ENCODE results near the gene TMEM182. TPM values are rescaled to one million over a fixed set of nuclear protein-coding genes. Genes with fewer than 3 reads are reported as not detected.

TMEM182 gene
- total RNA-seq, 2 experiments from 2014 or later: 2.0 to 2.7 TPM

DNA sequence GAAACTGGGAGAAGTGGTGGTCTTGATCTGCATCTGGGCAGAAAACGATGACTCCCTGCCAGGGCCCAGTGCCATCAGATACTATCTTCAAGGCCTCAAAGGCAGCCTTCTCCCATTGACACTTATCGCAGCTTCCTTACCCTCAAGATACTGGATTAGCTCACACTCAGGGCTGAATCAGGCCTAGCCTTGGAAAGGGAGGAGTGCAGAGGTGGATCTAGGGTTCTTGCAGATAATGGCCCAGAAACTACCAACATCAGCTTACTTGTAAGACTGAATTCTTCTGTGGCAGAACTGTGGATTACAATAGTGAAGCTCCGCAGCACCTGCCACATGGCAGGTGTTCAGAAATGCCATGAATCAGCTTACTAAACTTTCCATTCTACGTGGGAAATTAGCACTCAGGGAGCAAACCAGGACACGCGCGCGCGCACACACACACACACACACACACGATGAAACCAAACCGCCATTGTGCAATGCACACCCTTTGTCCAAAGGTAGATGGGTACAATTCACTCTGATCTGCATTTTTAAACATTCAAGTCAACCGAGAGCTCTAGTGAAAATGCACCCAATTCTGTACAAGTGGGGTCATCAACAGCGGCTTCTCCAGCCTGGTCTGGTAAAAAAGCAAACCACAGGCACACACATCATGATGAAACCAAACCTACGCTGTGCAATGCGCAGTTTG is 26.3 kb upstream of the TMEM182 start:
- no peak for ATAC-seq (ENCODE audit: poor library complexity)
- POLR2A ChIA-PET: interaction anchor here (1.4 kb wide), 1 partner anchor 18 kb away, joined by 5 read pairs; no protein-coding TSS in a partner anchor
- Mint-ChIP-seq H3K4me1 (ENCODE audit: low read depth) (peaks cover 54% of the 10 kb centered on the region), H3K27me3 (no peaks in the 10 kb centered on the region), H3K4me3 (peak overlapping the region; percentile 98), H3K36me3 (ENCODE audit: low read depth) (peaks cover 15% of the 10 kb centered on the region), H3K27ac (peak overlapping the region; percentile 91), H3K9me3 (no peaks in the 10 kb centered on the region)
- Histone ChIP-seq H3K9me3 (ENCODE audit: control insufficient read depth in 1 of 2, insufficient read depth in 1 of 2, low read length in 2 of 2) (no peaks in the 10 kb centered on the region), H3K36me3 (ENCODE audit: insufficient read depth, low read length) (peaks cover 12% of the 10 kb centered on the region), H3K27ac (ENCODE audit: low read depth in 1 of 2, low read length in 2 of 2) (no peak overlapping the region), H3K4me3 (ENCODE audit: low read length) (peak overlapping the region; percentile 75), H3K4me1 (ENCODE audit: insufficient read depth, low read length) (peaks cover 23% of the 10 kb centered on the region), H3K27me3 (ENCODE audit: control insufficient read depth in 1 of 2, insufficient read depth in 2 of 2, low read length in 2 of 2) (no peaks in the 10 kb centered on the region)
- DNase-seq: peak in 2 of 14 experiments; percentile 12 to 15
- TF ChIP-seq, protein P1, sequence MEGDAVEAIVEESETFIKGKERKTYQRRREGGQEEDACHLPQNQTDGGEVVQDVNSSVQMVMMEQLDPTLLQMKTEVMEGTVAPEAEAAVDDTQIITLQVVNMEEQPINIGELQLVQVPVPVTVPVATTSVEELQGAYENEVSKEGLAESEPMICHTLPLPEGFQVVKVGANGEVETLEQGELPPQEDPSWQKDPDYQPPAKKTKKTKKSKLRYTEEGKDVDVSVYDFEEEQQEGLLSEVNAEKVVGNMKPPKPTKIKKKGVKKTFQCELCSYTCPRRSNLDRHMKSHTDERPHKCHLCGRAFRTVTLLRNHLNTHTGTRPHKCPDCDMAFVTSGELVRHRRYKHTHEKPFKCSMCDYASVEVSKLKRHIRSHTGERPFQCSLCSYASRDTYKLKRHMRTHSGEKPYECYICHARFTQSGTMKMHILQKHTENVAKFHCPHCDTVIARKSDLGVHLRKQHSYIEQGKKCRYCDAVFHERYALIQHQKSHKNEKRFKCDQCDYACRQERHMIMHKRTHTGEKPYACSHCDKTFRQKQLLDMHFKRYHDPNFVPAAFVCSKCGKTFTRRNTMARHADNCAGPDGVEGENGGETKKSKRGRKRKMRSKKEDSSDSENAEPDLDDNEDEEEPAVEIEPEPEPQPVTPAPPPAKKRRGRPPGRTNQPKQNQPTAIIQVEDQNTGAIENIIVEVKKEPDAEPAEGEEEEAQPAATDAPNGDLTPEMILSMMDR (IDR thresholded peaks at IDR 0.05): no peak
- intact Hi-C loops (cut with DNase I, micrococcal nuclease): no loop called here
- CTCF ChIA-PET: interaction anchor here (2.0 kb wide), 1 partner anchor 18 kb away, joined by 8 read pairs; no protein-coding TSS in a partner anchor

DNA sequence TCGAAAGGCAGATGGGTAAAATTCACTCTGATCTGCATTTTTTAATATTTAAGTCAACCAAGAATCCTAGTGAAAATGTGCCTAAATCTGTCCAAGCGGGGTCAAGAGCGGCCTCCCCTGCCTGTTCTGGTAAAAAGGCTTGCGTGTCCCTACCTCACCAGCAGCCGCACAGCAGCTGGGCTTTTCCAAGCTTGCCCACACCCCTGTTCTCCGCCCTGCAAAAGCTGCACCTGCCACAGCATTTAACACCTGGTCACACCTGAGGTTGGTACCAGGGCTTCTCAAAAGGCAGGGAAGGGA is 25.8 kb upstream of the TMEM182 start:
- POLR2A ChIA-PET: interaction anchor here (1.4 kb wide), 1 partner anchor 17 kb away, joined by 5 read pairs; no protein-coding TSS in a partner anchor

DNA sequence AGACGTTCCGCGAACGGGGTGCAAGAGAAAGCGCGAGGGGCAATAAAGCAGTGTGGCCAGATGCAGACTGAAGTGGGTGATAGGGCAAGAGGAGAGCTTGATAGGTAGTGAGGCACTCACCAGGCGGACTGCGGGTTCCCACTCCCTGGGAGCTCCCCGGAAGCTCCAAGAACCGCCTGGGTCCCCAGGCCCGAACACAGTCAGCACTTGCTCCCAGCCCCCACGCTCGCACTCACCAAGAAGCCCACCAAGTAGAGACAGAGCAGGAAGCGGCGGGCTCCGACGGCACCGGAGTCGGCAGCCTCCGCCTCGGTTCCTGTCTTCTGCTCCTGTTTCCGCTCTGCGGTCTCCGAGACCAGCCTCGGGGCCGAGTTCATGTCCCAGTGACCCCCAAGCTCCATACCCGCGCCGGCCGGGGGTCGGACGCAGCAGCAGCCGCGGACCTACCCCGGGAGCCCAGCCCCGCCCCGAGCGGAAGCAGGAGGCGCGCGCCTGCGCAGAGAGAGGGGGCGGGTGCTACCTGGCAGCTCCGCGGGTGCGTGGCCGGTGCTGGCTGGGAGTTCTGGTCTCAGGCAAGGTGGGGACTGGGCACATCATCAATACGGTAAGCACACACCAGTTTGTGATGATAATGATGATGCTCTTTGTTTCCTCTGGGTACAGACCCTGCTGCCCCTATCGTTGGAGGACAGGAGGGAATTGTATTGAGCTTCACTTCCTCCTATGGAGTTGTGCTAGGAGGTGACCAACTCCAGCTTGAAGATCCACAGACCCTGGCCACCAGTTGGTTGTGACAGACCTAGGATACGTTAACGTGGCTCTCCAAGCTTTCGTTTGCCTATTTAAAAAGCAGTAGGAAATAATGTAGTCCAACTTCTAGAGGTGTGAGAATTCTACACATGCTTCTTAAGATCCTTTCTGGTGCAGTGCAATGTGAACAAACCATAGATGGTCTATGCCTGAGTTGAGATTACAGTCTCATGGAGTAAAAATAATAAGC is 25.1 kb upstream of the TMEM182 start:
- Mint-ChIP-seq H3K27ac (peak overlapping the region; percentile 91), H3K4me3 (peak overlapping the region; percentile 98), H3K9me3 (no peaks in the 10 kb centered on the region), H3K27me3 (no peaks in the 10 kb centered on the region), H3K4me1 (ENCODE audit: low read depth) (peaks cover 54% of the 10 kb centered on the region), H3K36me3 (ENCODE audit: low read depth) (peaks cover 4% of the 10 kb centered on the region)
- peak overlapping the region; percentile 75 for H3K4me3 ChIP-seq (ENCODE audit: low read length)
- intact Hi-C loops (cut with DNase I, micrococcal nuclease): no loop called here
- TF ChIP-seq, protein P1 (IDR thresholded peaks at IDR 0.05): no peak
- ChIA-PET CTCF (interaction anchor here (1.1 to 2.0 kb wide), 4 partner anchors 10 to 70 kb away, joined by 3 to 8 read pairs (median 3); no protein-coding TSS in a partner anchor), POLR2A (interaction anchor here (1.0 to 1.4 kb wide), 3 partner anchors 12 to 25 kb away, joined by 3 to 5 read pairs (median 3); partner anchors contain the start of gene TMEM182)
- H3K36me3 ChIP-seq (ENCODE audit: insufficient read depth, low read length): peaks cover 4% of the 10 kb centered on the region
- no peaks in the 10 kb centered on the region for H3K9me3 ChIP-seq (ENCODE audit: control insufficient read depth in 1 of 2, insufficient read depth in 1 of 2, low read length in 2 of 2)
- no peaks in the 10 kb centered on the region for H3K27me3 ChIP-seq (ENCODE audit: control insufficient read depth in 1 of 2, insufficient read depth in 2 of 2, low read length in 2 of 2)
- H3K27ac ChIP-seq (ENCODE audit: low read depth in 1 of 2, low read length in 2 of 2): peak overlapping the region; percentile 26 to 48
- peaks cover 23% of the 10 kb centered on the region for H3K4me1 ChIP-seq (ENCODE audit: insufficient read depth, low read length)
- DNase-seq (peak; percentile 67 to 90 (median 82)), ATAC-seq (ENCODE audit: poor library complexity) (peak; percentile 89)

More for the DNA sequence above, 25.8 kb upstream of the TMEM182 start:
- Mint-ChIP-seq H3K4me3 (peak overlapping the region; percentile 98), H3K27ac (peak overlapping the region; percentile 91), H3K4me1 (ENCODE audit: low read depth) (peaks cover 54% of the 10 kb centered on the region), H3K9me3 (no peaks in the 10 kb centered on the region), H3K36me3 (ENCODE audit: low read depth) (peaks cover 10% of the 10 kb centered on the region), H3K27me3 (no peaks in the 10 kb centered on the region)
- peak in 4 of 14 experiments; percentile 0 to 27 (median 5) for DNase-seq
- H3K9me3 ChIP-seq (ENCODE audit: control insufficient read depth in 1 of 2, insufficient read depth in 1 of 2, low read length in 2 of 2): no peaks in the 10 kb centered on the region
- peaks cover 8% of the 10 kb centered on the region for H3K36me3 ChIP-seq (ENCODE audit: insufficient read depth, low read length)
- H3K4me3 ChIP-seq (ENCODE audit: low read length): peak overlapping the region; percentile 75
- CTCF ChIA-PET: interaction anchor here (1.3 to 2.0 kb wide), 2 partner anchors 9 to 17 kb away, joined by 3 to 8 read pairs; no protein-coding TSS in a partner anchor
- intact Hi-C loops (cut with DNase I, micrococcal nuclease): no loop called here
- peaks cover 23% of the 10 kb centered on the region for H3K4me1 ChIP-seq (ENCODE audit: insufficient read depth, low read length)
- TF ChIP-seq, protein P1 (IDR thresholded peaks at IDR 0.05): no peak
- H3K27me3 ChIP-seq (ENCODE audit: control insufficient read depth in 1 of 2, insufficient read depth in 2 of 2, low read length in 2 of 2): no peaks in the 10 kb centered on the region
- peak overlapping the region; percentile 26 to 48 for H3K27ac ChIP-seq (ENCODE audit: low read depth in 1 of 2, low read length in 2 of 2)
- ATAC-seq (ENCODE audit: poor library complexity): peak; percentile 21

Data from CD4-positive, alpha-beta T cell (primary cell).